ENCODE data around the gene ATIC.

DNA sequence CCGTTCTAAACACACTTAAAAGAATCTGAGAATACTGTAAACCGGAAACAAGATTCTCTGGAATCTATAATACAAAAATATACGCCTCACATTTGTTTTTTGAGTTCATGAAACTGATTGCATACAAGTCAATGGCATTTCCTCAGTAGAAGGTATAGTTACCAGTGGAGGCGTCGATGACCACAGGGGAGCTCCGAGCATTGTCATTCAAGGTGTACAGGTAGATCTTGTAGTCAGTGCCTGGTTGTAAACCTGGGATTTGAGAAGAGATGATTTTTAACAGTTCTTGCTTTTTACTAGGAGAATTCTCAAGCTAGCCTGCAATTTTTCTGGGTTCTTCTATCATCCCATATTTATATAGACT is 63.6 kb downstream of the ATIC start:
- TF ChIP-seq, protein P1, sequence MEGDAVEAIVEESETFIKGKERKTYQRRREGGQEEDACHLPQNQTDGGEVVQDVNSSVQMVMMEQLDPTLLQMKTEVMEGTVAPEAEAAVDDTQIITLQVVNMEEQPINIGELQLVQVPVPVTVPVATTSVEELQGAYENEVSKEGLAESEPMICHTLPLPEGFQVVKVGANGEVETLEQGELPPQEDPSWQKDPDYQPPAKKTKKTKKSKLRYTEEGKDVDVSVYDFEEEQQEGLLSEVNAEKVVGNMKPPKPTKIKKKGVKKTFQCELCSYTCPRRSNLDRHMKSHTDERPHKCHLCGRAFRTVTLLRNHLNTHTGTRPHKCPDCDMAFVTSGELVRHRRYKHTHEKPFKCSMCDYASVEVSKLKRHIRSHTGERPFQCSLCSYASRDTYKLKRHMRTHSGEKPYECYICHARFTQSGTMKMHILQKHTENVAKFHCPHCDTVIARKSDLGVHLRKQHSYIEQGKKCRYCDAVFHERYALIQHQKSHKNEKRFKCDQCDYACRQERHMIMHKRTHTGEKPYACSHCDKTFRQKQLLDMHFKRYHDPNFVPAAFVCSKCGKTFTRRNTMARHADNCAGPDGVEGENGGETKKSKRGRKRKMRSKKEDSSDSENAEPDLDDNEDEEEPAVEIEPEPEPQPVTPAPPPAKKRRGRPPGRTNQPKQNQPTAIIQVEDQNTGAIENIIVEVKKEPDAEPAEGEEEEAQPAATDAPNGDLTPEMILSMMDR (IDR thresholded peaks at IDR 0.05 in 2 of 3, conservative IDR thresholded peaks at IDR 0.05 in 1 of 3; ENCODE audit: borderline replicate concordance in 1 of 3, insufficient read depth in 1 of 3, low read depth in 2 of 3, low read length in 2 of 3), result no peak
- no peak for TF ChIP-seq YY1 (IDR thresholded peaks at IDR 0.05; ENCODE audit: extremely low read depth, insufficient replicate concordance, low read depth, low read length)
- no peak for TF ChIP-seq CEBPB (IDR thresholded peaks at IDR 0.05; ENCODE audit: low read depth)
- no peak for TF ChIP-seq EZH2 (IDR thresholded peaks at IDR 0.05)
- no peak for TF ChIP-seq ELF1 (IDR thresholded peaks at IDR 0.05; ENCODE audit: borderline replicate concordance, low read depth)
- no peak for TF ChIP-seq POLR2AphosphoS5 (IDR thresholded peaks at IDR 0.05; ENCODE audit: low read depth, low read length)
- no peak for TF ChIP-seq POLR2A (IDR thresholded peaks at IDR 0.05; ENCODE audit: borderline replicate concordance, extremely low read depth, insufficient read depth, insufficient read length)
- no peak for TF ChIP-seq EZH2phosphoT487 (IDR thresholded peaks at IDR 0.05; ENCODE audit: borderline replicate concordance)

Data from HCT116 (cell line).